Activated CD4-positive, alpha-beta T cell treated with anti-CD3 and anti-CD28 coated beads for 4 hours (primary cell): ENCODE measurements around the gene OOSP3.
"Not testable (repeated sequence)": the region's sequence is repeated elsewhere in the genome, so short reads cannot be mapped to it uniquely, and the experiment has no call there.

Experiments used
- DNase-seq, 2 donors: peaks; one replicate each; pipeline ENCODE4 v3.0.0-alpha.2; 2020

The OOSP3 gene

GRCh38 chr11:59878575-59878974, at the start of gene OOSP3:
Gene OOSP3 (plus strand): TSS chr11:59878782. CDS start chr11:59878809, 27 bp downstream.
- DNase-seq, result no peak

DNA sequence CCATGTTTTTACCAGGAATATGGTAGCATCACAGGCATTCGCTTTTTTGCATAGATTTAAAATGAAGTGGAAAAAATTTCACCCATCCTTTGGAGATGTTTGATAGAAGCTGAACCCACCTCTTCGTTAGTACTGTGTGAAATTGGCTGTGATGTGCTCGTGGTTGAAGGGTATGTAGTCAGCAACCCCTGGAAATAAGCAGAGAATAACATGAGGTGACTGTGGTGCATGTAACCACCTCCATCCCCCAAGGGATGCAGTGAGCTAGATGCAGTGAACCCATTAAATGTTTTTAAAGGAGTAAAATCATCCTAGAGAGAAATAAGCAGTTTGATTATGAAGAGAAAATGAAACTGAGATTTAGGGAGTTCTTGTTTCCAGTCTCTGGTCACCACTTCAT, 49.2 kb upstream of the OOSP3 start:
- no peak for DNase-seq

- DNase-seq, result no peak
Observed at GRCh38 chr11:59833602-59834001, 45.0 kb upstream of the OOSP3 start.

- no peak for DNase-seq
Observed at GRCh38 chr11:59839615-59840014, 39.0 kb upstream of the OOSP3 start.

GRCh38 chr11:59841514-59841913, 37.1 kb upstream of the OOSP3 start:
- no peak for DNase-seq

DNA sequence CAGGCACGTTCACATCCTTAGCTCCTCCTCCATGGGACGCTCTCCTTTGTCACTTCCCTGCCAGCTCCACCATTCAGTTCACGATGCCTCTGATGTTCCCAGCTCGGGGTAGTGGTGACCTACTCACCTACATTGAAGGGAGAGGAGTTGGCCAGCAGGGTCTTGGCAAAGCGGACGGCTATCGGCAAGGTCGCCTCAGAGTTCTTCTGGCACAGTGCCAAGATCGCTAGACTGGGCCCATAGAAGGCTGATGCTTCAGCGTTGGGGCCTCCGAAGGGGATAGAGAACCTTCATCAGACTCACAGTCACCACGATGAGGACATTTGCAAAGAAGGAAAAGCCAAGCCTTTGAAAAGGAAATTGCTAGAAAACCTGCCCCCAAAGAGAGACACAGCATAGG, 36.3 kb upstream of the OOSP3 start:
- DNase-seq, result no peak

DNA sequence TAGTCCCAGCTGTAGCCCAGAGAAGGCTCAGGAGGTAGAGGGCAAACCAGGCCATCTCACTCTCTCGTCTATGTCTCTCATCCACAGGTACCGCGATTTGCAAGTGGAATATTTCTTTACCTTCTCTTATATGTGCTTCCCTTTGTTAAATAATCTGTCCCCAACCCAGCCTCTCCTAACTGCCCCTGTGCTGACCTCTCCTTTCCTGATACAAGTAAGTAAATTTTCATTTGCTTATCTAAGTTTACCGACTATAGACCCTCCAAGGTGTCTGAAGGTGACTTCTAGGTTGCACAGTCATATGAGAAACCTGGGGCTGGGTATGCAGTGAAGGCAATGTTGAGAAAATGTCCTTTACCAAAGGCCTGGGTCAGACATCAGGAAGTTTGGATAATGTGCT, 33.2 kb upstream of the OOSP3 start, which contains the start of gene CBLIF:
Gene CBLIF (minus strand): TSS at position 101 of the 400 bp plus-strand sequence. CDS start 46 bp downstream, at position 55.
- DNase-seq, result no peak

- no peak for DNase-seq
Observed at GRCh38 chr11:59846556-59846955, 32.0 kb upstream of the OOSP3 start.

DNA sequence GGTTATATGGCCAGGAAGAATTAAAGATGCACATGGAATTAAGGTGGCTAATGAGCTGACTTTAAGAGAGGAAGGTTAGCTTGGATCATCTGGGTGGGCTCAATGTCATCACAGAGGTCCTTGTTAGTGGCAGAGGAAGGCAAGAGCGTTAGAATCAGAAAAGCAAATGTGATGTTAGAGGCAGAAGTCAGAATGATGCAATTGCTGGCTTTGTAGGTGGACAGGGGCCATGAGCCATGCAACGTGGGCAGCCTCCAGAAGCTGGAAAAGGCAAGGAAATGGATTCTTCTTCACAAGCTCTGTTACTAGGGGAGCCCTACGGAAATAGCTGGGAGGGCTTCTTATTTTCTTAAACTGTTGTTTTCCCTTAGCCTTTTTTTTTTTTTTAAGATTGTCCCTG, 31.0 kb upstream of the OOSP3 start:
- DNase-seq, result no peak

DNA sequence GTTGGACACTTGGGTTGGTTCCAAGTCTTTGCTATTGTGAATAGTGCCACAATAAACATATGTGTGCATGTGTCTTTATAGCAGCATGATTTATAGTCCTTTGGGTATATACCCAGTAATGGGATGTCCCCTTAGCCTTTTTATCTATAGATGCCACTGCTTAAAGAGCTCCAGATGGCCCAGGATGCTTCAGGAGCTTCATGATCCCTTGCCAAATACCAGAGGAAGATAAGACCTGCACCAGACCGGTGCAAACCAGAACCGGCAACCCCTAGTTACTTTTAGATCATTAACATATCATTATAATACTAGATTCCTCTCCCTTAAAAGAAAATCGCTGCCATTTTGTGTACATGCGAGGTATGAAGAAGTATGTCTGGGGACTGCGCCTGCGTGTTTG, 30.1 kb upstream of the OOSP3 start:
- DNase-seq, result not testable (repeated sequence)

DNA sequence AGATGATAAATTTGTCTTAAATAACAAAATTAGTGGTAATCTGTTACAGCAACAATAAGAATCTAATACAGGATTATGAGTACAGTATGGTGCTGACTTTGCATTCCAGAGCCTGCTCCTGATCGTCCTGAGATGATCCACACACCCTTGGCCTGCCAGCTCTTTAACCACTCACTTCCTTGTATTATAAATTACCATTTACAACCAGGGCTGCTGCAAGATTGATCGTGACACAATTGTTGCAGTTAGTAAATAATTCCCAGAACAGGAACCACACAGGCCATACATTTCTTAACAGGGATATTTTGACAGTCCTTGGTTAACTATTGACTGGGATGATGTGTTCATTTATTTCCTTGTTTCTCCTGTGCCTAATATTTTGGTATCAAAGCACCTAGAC, 29.5 kb upstream of the OOSP3 start:
- DNase-seq, result no peak

- DNase-seq, result not testable (repeated sequence)
Observed at GRCh38 chr11:59849551-59849950, 29.0 kb upstream of the OOSP3 start.

GRCh38 chr11:59851416-59851815, 27.2 kb upstream of the OOSP3 start:
- DNase-seq, result not testable (repeated sequence)

DNA sequence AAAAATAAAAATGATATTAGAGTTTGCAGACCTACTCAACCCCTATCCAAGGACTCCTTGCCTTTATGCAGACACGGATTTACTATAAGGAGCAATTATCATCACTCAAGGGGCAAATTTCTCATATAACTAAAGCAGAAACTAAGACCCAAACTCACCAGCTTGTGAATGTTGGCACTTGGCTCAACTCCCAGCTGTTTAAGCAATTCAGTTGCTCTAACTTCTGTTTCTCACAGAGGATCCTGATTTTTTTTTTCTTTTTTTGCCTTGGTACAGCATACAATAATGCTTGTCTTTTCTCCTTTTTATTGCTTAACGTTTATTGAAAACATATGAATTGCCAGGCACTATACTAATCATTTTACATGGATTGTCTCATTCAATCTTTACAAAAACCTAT, 23.7 kb upstream of the OOSP3 start:
- DNase-seq, result no peak

- peak in 1 of 2 donors; percentile 10 for DNase-seq
Observed at GRCh38 chr11:59857439-59858434, 20.8 kb upstream of the OOSP3 start.

DNA sequence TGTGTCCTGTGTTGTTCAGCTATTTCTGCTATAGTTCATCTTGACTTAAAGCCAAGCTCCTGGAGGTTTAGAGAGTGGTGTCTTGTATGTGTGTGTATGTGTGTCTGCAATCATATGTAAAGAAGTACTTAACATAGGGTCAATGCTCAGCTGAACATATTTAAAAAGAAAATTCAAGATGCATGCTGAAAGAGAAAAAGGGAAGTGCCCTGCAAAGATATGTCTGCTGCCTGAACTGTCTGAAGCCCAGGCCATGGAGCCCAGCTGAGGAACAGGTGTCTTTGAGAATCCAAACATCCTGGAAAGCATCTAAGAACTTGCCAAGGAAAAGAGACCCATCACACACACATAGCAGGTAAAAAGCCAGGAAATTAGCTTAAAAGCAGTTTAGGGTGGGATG, 18.9 kb upstream of the OOSP3 start:
- no peak for DNase-seq

DNA sequence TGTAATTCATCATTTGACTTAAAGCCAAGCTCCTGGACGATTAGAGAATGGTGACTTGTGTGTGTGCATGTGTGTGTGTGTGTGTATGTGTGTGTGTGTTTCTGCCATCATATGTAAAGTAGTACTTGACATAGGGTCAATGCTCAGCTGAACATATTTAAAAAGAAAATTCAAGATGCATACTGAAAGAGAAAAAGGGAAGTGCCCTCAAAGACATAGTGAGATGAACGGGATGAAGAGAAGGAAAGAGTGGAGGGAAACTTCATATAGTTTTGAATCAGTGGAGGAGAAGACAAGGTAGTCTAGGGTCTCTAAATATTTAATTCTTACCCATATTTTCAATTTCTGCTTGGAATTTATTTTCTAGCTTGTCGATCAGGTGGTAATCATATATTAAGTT, 16.3 kb upstream of the OOSP3 start:
- no peak for DNase-seq

DNA sequence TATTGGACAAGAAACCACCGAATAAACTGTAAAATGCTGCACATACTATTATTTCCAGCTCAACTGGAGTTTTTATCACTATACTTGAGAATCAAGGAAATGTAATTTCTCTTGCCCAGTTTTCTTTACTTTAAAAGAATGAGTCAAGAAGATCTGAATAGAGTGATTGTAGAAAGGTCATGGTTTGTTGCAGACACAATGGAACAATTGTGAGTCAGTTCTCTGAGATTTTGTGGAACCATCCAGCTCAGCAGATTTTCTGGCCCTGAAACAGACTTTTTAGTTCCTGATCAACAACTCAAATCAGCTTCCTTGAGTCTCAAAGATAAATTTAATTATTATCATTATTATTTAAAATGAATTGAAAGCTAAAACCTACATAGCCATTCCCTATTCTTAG, 13.6 kb upstream of the OOSP3 start:
- no peak for DNase-seq

DNA sequence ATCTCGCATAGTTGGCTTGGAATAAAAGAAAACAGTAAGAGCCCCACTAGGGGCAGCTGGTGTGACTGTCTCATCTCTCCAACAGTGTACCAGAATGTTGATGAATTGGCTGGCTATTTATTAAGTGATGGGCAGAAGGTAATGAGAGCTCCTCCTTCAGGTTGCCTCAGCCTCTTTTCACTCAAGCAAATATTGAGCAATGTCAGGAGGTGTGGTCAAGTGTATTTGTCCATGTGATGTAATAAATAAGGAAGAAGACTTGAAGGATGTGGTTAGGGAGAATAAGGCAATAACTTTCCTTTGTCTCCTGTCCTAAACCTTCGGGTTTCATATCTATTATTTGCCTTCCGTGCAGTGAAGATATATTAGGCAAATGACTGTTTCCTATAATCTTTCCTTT, 12.2 kb upstream of the OOSP3 start, which contains the start of gene TCN1:
Gene TCN1 (minus strand): TSS at position 91 of the 400 bp plus-strand sequence. CDS start 17 bp downstream, at position 74.
- no peak for DNase-seq

- no peak for DNase-seq
Observed at GRCh38 chr11:59866836-59867235, 11.7 kb upstream of the OOSP3 start.

- no peak for DNase-seq
Observed at GRCh38 chr11:59867946-59868345, 10.6 kb upstream of the OOSP3 start.

GRCh38 chr11:59872076-59872475, 6.5 kb upstream of the OOSP3 start:
- no peak for DNase-seq

DNA sequence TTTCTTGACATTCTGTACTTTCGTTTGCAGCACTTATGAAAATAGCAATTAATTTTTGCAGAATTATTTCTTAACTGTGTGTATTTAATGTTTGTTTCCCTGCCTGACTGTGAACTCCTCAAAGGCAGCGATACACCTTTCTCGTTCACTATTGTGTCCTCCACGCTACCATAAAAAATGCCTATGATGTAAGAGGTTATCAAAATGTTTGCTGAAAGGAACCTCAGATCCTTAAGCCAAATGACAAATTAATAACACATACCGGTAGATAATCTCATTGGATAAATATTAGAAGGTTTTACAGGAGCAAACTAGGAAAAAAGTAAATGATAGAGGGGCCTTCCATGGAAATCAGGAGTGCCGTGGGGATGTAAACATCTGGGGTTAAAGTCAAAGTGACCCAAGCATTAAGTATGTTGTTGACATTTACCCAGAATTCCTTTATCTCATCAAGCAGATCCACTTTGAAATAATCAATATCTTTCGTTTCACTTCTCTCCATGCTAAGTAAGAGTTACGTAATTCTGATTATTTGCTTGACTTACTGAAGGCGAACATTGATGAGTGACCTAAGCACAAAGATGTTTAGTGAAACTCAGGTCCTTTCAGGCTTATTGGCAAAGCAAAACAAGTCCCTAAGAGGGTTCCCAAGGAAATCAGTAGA, 2.6 kb upstream of the OOSP3 start:
- no peak for DNase-seq

GRCh38 chr11:59877325-59877724, 1.3 kb upstream of the OOSP3 start:
- no peak for DNase-seq
